GM18498 (cell line): ENCODE results near the gene DDX11.
A peak's percentile ranks its signal among the peaks of the same experiment; 100 is the strongest.
"Not testable (repeated sequence)": the region's sequence is repeated elsewhere in the genome, so short reads cannot be mapped to it uniquely, and the experiment has no call there.

Experiments
- ATAC-seq: cut with Tn5 transposase; IDR thresholded peaks from one replicate; pipeline ENCODE4 v1.9.1; 2021; ENCODE audit warnings: mild to moderate bottlenecking, moderate library complexity; ENCODE audit not compliant: unreplicated experiment

DDX11 gene

GRCh38 chr12:31098363-31098762 lies 24.7 kb downstream of the DDX11 start:
- ATAC-seq: not testable (repeated sequence)

- not testable (repeated sequence) for ATAC-seq
Observed at GRCh38 chr12:31098771-31099170, 25.1 kb downstream of the DDX11 start.

GRCh38 chr12:31099434-31099833 lies 25.8 kb downstream of the DDX11 start:
- peak; percentile 51 for ATAC-seq

- not testable (repeated sequence) for ATAC-seq
Observed at GRCh38 chr12:31100503-31101208, 27.0 kb downstream of the DDX11 start.

- not testable (repeated sequence) for ATAC-seq
Observed at GRCh38 chr12:31102125-31102524, 28.5 kb downstream of the DDX11 start.

DNA sequence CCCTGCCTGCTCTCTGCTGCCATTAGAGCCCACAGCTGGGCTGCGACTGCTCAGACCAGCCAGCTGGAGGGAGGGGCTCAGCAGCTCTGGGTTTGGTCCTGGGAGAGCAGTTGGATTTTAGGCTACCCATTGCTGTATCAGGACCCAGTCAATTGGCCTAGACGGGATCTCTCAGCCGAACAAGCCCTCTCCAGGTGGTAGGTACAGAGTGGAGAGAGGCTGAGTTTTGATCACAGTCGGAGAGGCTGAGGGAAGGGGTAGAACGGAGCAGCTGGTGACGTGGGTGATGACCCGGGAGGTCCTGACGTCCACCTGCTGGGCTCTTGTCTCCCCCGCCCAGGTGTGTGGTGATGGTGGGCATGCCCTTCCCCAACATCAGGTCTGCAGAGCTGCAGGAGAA lies 28.9 kb downstream of the DDX11 start:
- not testable (repeated sequence) for ATAC-seq

GRCh38 chr12:31103561-31103975 lies 29.9 kb downstream of the DDX11 start:
- ATAC-seq: not testable (repeated sequence)

DNA sequence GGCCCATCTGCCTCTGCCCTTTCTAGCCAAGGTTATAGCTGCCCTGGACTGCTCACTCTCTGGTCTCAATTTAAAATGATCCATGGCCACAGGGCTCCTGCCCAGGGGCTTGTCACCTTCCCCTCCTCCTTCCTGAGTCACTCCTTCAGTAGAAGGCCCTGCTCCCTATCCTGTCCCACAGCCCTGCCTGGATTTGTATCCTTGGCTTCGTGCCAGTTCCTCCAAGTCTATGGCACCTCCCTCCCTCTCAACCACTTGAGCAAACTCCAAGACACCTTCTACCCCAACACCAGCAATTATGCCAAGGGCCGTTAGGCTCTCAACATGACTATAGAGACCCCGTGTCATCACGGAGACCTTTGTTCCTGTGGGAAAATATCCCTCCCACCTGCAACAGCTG lies 30.6 kb downstream of the DDX11 start:
- not testable (repeated sequence) for ATAC-seq

DNA sequence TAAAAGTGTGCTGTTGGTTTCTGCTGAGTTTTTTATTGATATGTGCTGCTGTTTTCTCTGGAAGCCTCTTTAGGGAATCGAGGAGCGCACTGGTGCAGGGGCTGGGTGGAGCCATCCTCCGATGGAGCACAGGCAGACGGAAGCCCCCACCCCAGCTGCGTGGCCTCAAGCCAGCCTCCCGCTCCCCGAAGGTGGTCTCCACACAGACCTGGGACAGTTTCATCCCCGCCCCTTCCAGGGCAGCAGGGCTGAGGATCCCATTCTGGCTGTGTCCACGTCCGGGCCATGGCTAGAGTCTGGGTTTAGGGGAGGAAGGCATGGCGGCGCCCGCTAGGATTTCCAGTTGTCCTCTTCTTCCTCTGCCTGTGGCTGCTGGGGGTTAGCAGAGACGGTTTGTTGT lies 31.1 kb downstream of the DDX11 start:
- ATAC-seq: not testable (repeated sequence)

DNA sequence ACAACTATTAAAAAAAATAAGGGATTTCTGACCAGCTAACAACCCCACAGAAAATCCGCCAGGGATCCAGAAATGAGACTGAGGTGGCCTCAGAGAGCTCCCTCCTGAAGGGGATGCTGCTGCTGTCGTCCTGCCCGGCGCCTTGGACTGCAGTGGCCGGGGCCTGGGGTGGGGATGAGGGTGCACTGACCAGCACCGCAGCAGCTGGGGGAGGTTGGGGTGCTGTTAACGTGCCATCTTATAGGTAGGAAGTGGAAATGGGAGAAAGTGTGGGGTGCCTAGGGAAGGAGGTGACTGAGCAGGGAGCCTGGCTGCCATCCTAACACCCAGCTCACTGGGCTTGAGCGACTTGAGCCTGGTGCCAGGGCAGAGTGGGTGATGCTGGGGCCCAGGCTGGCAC lies 32.0 kb downstream of the DDX11 start:
- no peak for ATAC-seq

GRCh38 chr12:31106101-31106803 lies 32.6 kb downstream of the DDX11 start:
- no peak for ATAC-seq

- not testable (repeated sequence) for ATAC-seq
Observed at GRCh38 chr12:31109773-31110172, 36.1 kb downstream of the DDX11 start.

DNA sequence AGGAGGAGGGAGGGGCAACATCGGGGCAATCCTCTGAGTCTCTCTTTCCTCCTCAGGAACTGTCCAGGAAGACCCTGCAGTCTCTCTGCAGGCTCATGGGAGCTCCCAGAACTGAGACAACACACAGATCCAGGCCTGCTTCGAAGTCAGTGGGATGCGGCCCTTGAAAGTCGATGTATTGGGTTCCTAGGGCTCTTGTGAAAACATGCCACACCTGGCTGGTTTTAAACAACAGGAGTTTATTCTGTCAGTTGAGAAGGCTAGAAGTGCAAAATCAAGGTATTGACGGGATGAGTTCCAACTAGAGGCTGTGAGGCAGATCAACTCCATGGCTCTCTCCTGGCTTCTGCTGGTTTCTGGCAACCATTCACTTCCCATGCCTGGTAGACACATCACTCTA lies 36.6 kb downstream of the DDX11 start:
- ATAC-seq: not testable (repeated sequence)

- ATAC-seq: not testable (repeated sequence)
Observed at GRCh38 chr12:31115092-31115601, 41.5 kb downstream of the DDX11 start.

DNA sequence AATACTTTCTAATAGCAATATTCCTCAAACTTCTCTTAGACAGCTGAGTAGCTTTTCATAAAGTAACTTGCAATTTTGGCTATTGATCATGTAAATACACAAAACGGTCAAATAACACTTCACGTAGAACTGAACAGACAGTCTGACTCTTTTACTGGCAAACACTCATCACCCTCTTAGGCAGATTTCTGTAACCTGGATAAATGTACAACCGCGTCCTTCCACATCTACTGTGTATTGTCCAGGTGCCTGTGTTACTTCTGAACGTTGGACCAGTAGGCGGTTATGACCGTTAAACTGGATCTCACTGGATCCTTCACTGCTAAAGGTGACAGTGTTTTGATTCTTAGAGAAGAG lies 43.2 kb downstream of the DDX11 start:
- peak; percentile 12 for ATAC-seq

DNA sequence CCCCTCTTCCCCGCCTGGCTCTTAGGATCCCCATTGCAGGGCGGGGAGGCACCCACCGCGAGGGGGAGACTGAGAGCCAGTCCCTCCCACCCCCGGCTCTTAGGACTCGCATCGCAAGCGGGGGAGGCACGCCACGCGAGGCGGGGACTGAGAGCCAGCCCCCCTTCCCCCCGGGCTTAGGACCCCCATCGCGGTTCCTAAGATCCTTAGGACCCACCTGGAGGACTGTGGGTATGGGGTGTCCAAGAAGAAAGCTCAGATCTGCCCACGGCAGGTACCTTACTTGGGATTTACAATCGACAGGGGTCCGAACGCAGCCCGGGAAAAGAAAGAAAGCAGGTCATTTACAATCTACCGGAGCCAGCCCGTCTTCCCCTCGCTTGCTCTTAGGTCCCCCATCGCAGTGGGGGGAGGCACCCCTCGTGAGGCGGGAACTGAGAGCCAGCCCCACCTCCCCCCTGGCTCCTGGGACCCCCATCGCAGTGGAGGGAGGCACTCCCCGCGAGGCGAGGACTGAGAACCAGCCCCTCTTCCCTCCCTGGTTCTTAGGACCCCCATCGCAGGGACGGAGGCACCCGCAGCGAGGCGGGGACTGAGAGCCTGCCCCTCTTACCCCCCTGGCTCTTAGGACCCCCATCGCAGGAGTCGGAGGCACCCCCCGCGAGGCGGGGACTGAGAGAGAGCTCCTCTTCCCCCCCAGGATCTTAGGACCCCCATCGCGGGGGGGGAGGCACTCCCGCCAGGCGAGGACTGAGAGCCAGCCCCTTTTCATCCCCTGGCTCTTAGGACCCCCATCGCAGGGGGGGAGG lies 43.7 kb downstream of the DDX11 start:
- ATAC-seq: peak; percentile 89

DNA sequence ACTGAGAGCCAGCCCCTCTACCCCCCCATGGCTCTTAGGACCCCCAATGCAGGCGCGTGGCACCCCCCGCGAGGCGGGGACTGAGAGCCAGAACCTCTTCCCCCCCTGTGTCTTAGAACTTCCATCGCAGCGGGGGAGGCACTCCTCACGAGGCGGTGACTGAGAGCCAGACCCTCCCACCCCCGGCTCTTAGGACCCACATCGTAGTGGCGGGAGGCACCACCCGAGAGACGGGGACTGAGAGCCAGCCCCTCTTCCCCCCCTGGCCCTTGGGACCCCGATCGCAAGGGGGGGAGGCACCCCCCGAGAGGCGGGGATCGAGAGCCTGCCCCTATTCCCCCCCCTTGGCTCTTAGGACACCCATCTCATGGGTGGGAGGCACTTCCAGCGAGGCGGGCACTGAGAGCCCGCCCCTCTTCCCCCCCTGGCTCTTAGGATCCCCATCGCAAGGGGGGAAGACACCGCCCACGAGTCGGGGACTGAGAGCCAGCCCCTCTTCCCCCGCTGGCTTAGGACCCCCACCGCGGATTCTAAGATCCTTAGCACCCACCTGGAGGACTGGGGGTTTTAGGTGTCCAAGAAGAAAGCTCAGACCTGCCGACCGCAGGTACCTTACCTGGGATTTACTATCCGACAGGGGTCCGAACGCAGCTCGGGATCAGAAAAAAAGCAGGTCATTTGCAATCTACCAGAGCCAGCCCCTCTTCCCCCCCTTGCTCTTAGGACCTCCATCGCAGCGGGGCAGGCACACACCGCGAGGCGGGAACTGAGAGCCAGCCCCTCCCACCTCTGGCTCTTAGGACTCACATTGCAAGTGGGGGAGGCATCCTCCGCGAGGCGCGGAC lies 44.9 kb downstream of the DDX11 start:
- peak; percentile 67 for ATAC-seq

- ATAC-seq: no peak
Observed at GRCh38 chr12:31119192-31119802, 45.6 kb downstream of the DDX11 start.

- ATAC-seq: no peak
Observed at GRCh38 chr12:31119803-31120211, 46.1 kb downstream of the DDX11 start.

DNA sequence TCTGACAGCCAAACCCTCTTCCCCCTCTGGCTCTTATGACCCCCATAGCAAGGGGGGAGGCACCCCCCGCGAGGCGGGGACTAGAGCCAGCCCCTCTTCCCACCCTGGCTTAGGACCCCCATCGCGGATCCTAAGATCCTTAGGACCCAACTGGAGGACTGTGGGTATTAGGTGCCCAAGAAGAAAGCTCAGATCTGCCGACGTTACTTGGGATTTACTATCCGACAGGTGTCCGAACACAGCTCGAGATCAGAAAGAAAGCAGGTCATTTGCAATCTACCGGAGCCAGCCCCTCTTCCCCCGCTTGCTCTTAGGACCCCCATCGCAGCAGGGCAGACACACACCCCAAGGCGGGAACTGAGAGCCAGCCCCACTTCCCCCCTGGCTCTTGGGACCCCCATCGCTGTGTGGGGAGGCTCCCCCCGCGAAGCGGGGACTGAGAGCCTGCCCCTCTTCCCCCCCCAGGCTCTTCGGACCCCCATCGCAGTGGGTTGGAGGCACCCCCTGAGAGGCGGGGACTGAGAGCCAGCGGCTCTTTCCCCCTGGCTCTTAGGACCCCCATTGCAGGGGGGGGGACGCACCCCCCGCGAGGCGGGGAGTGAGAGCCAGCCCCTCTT lies 46.8 kb downstream of the DDX11 start:
- ATAC-seq: no peak
